Gastrocnemius medialis (tissue), 4 donors: ENCODE results near the gene PCDH9.

Experiments
- CTCF ChIP-seq, 5 experiments: fragments of 450-650 bp in 3 of 5; fragments of 200-600 bp in 2 of 5; sonication (generic) in 2 of 5; IDR thresholded peaks in 4 of 5; conservative IDR thresholded peaks in 1 of 5; 1 replicate in 4 of 5; 2 replicates in 1 of 5; pipeline ENCODE4 v1.5.1; 2016 to 2019; ENCODE audit warnings: antibody characterized with exemption in 5 of 5, mild to moderate bottlenecking in 3 of 5, moderate library complexity in 3 of 5
- POLR2A ChIP-seq, 2 donors: fragments of 450-650 bp; IDR thresholded peaks; one replicate each; pipeline ENCODE4 v1.6.1; 2017; ENCODE audit warnings: antibody characterized with exemption in 2 of 2, mild to moderate bottlenecking in 2 of 2, moderate library complexity in 2 of 2

GRCh38 chr13:67100730-67101129 is 129.4 kb downstream of the PCDH9 start:
- TF ChIP-seq CTCF (IDR thresholded peaks at IDR 0.05 in 4 of 5, conservative IDR thresholded peaks at IDR 0.05 in 1 of 5) = no peak
- no peak for TF ChIP-seq POLR2A (IDR thresholded peaks at IDR 0.05)
